Heart left ventricle (tissue), 16 donors: Measurements from ENCODE around the gene OR2T34. TPM values are rescaled to one million over a fixed set of nuclear protein-coding genes. Genes with fewer than 3 reads are reported as not detected.

ENCODE experiments used
- ATAC-seq, 4 donors: fragments of 200-7000 bp; cut with Tn5 transposase; one replicate each; pipeline ENCODE4 v1.9.1; 2020 to 2022; ENCODE audit warnings: moderate library complexity in 4 of 4, mild to moderate bottlenecking in 3 of 4, moderate number of reproducible peaks in 1 of 4
- DNase-seq, 5 donors: peaks; one replicate each; pipeline ENCODE4 v3.0.0-alpha.2; 2020
- H3K27ac ChIP-seq, 12 donors: fragments of 200-600 bp; sonication (generic) in 4 of 12; one replicate each; pipeline versions ENCODE4 v1.5.0 to v1.8.0; 2016 to 2022; ENCODE audit warnings: mild to moderate bottlenecking in 2 of 12
- H3K27me3 ChIP-seq, 9 donors: fragments of 200-600 bp; sonication (generic) in 2 of 9; one replicate each; pipeline versions ENCODE4 v1.5.1 to v1.8.0; 2016 to 2022; ENCODE audit warnings: mild to moderate bottlenecking in 3 of 9
- H3K36me3 ChIP-seq, 9 donors: fragments of 200-600 bp; sonication (generic) in 2 of 9; one replicate each; pipeline versions ENCODE4 v1.5.0 to v1.8.0; 2018 to 2022; ENCODE audit warnings: mild to moderate bottlenecking in 2 of 9
- H3K4me1 ChIP-seq, 12 donors: fragments of 200-600 bp; sonication (generic) in 4 of 12; one replicate each; pipeline versions ENCODE4 v1.5.0 to v1.8.0; 2016 to 2022; ENCODE audit warnings: mild to moderate bottlenecking in 3 of 12
- H3K4me3 ChIP-seq, 12 donors: fragments of 200-600 bp; sonication (generic) in 4 of 12; one replicate each; pipeline versions ENCODE4 v1.5.0 to v1.8.0; 2017 to 2022; ENCODE audit warnings: mild to moderate bottlenecking in 9 of 12, moderate library complexity in 4 of 12
- H3K9me3 ChIP-seq, 12 donors: fragments of 200-600 bp; sonication (generic) in 4 of 12; one replicate each; pipeline versions ENCODE4 v1.5.0 to v1.8.0; 2016 to 2022; ENCODE audit warnings: mild to moderate bottlenecking in 1 of 12
- CTCF ChIP-seq, 12 donors: fragments of 200-600 bp; sonication (generic) in 4 of 12; IDR thresholded peaks; one replicate each; pipeline versions ENCODE4 v1.5.0 to v1.8.0; 2018 to 2022; ENCODE audit warnings: antibody characterized with exemption in 12 of 12, mild to moderate bottlenecking in 5 of 12
- POLR2A ChIP-seq, 2 donors: fragments of 450-650 bp; IDR thresholded peaks; one replicate each; pipeline ENCODE4 v1.6.1; 2017; ENCODE audit warnings: antibody characterized with exemption in 2 of 2, mild to moderate bottlenecking in 2 of 2, moderate library complexity in 2 of 2
- WGBS, 4 donors: extraction: QIAGEN DNeasy Blood & Tissue Kit in 2 of 4; methylation state at CpG; one replicate each; pipeline versions ENCODE4 v1.1.5 to v1.1.7; 2013 to 2018; 5-methylcytosine and 5-hydroxymethylcytosine counted together
- intact Hi-C, 10 donors: fragments of 100-400 bp; cut with DNase I; formaldehyde crosslinking; loops; one replicate each; pipeline versions ENCODE4 v1.11.1 to v1.14.2; 2022
- polyA plus RNA-seq, 2 donors: library from polyadenylated mRNA; stranded (reverse); fragments of 200-250 nt; gene quantifications; one replicate each; pipeline ENCODE4 v1.2.3, GENCODE V29; 2013
- total RNA-seq, 9 donors: library from RNA; depleted of rRNA in 2 of 9; stranded (reverse); fragments of >200 nt in 2 of 9; fragmentation: NEBNext Ultra II Directional in 3 of 9; extraction: Animal tissue kit (Norgen Biotek cat#: 25700) in 3 of 9; gene quantifications; one replicate each; pipeline versions ENCODE4 v1.1.0 to v1.2.4, GENCODE V29; 2016 to 2023
- donor health status: ischemic (EF 13 %, LVEDD 7.1; RV severe dilation, severe dysfunction).
- donor health status: healthy with polysubstance abuse.
- donor health status: DM: no; HTN: yes; CAD: no.
- donor health status: DM: no; HTN: no; CAD: no.
- donor health status: ischemic (EF 25% LVEDD 6.9; RV normal size, moderate dysfunction).
- donor health status: ischemic (EF 25% LVEDD 5.7; RV mildly dilated, moderate dysfunction).
- donor health status: healthy.
- donor health status: DM: yes; HTN: yes; CAD: no.
- donor health status: ischemic (EF 35%, LVEDD 5.7; RV mildly dilated, moderate dysfunction).
- donor health status: nonischemic (EF 11% LVEDD 7.7; RV severe dilation, severe dysfunction).
- donor health status: DM: yes; HTN: yes; CAD: no.
- donor health status: PGD.
- donor health status: ischemic (EF 29% LVEDD 5.4; RV normal size, mild dysfunction).
- donor health status: nonischemic (EF 23%, LVEDD 6.1; RV moderate dilation, normal function).

OR2T34 gene
- total and polyA plus RNA-seq, 11 donors, result not detected

DNA sequence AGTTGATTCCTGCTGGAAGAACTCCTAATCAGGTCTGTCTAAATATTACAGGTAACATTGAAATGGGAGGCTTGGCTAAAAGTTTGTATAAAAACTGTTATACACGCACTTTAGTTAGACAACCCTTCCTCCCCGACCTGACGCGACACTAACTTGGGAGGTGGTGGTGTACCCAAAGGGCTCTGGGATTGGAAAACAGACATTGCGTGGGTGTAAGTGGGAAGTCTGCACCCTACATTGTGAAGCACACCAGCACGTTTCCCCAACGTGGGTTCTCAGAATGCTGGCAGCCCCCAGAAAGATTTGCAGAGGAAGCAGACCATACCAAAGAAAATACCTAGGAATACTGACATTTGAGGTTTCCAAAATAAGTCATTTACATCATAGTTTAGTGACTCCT, 43.6 kb upstream of the OR2T34 start:
- Histone ChIP-seq H3K4me1 (no peaks in the 10 kb centered on the region), H3K4me3 (no peak overlapping the region), H3K27ac (no peak overlapping the region), H3K36me3 (no peaks in the 10 kb centered on the region), H3K27me3 (peaks cover 0 to 4% (median 0%) of the 10 kb centered on the region in 9 donors), H3K9me3 (no peaks in the 10 kb centered on the region)
- intact Hi-C loops, result no loop called here
- no peak for DNase-seq
- ATAC-seq, result no peak
- 64 to 76% (median 70%) methylated on average over 7 of the region's 7 CpGs for WGBS, 4 donors
- TF ChIP-seq POLR2A (IDR thresholded peaks at IDR 0.05), result no peak
- TF ChIP-seq CTCF (IDR thresholded peaks at IDR 0.05), result no peak

DNA sequence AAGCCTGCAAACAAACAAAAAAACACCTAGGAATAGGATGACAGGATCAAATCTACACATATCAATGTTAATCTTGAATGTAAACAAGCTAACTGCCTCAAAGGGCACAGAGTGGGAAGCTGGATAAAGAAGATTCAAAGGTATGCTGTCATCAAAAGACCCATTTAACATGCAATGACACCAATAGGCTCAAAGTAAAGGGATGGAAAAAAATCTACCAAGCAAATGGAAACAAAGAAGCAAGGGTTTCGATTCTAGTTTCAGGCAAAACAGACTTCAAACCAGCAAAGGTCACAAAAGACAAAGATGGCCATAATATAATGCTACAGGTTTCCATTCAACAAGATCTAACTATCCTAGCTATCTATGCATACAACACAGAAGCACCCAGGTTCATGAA, 39.2 kb upstream of the OR2T34 start:
- intact Hi-C loops, result no loop called here
- no peak for ATAC-seq
- peaks cover 0 to 6% (median 0%) of the 10 kb centered on the region in 9 donors for H3K27me3 ChIP-seq
- 51 to 74% (median 60%) methylated on average over 1 of the region's 1 CpG for WGBS, 4 donors
- H3K4me1 ChIP-seq, result no peaks in the 10 kb centered on the region
- no peaks in the 10 kb centered on the region for H3K36me3 ChIP-seq
- no peak for TF ChIP-seq POLR2A (IDR thresholded peaks at IDR 0.05)
- TF ChIP-seq CTCF (IDR thresholded peaks at IDR 0.05), result no peak
- no peak overlapping the region for H3K27ac ChIP-seq
- no peaks in the 10 kb centered on the region for H3K9me3 ChIP-seq
- no peak overlapping the region for H3K4me3 ChIP-seq
- no peak for DNase-seq

GRCh38 chr1:248611883-248612414, 37.4 kb upstream of the OR2T34 start:
- ATAC-seq, result no peak
- WGBS, 4 donors, result 61 to 70% (median 65%) methylated on average over 4 of the region's 4 CpGs

GRCh38 chr1:248610301-248610700, 35.7 kb upstream of the OR2T34 start:
- Histone ChIP-seq H3K4me3 (no peak overlapping the region), H3K4me1 (no peaks in the 10 kb centered on the region), H3K36me3 (no peaks in the 10 kb centered on the region), H3K27ac (no peak overlapping the region), H3K27me3 (peaks cover 0 to 6% (median 0%) of the 10 kb centered on the region in 9 donors), H3K9me3 (no peaks in the 10 kb centered on the region)
- intact Hi-C loops, result no loop called here
- WGBS, 4 donors, result 36 to 51% (median 43%) methylated on average over 3 of the region's 3 CpGs
- no peak for TF ChIP-seq POLR2A (IDR thresholded peaks at IDR 0.05)
- no peak for TF ChIP-seq CTCF (IDR thresholded peaks at IDR 0.05)
- DNase-seq (no peak), ATAC-seq (no peak)

More at GRCh38 chr1:248611883-248612414, 37.4 kb upstream of the OR2T34 start:
- no peak for DNase-seq
- peaks cover 0 to 6% (median 0%) of the 10 kb centered on the region in 9 donors for H3K27me3 ChIP-seq
- H3K36me3 ChIP-seq, result no peaks in the 10 kb centered on the region
- TF ChIP-seq POLR2A (IDR thresholded peaks at IDR 0.05) (no peak), CTCF (IDR thresholded peaks at IDR 0.05) (no peak)
- H3K4me3 ChIP-seq, result no peak overlapping the region
- no peak overlapping the region for H3K27ac ChIP-seq
- H3K4me1 ChIP-seq, result no peaks in the 10 kb centered on the region
- no peaks in the 10 kb centered on the region for H3K9me3 ChIP-seq
- intact Hi-C loops, result no loop called here
